NAMALWA (cell line): Measurements from ENCODE around the gene GCDH.
"Not testable (repeated sequence)": the region's sequence is repeated elsewhere in the genome, so short reads cannot be mapped to it uniquely, and the experiment has no call there.

Experiments
- DNase-seq: peaks from one replicate; pipeline ENCODE4 v3.0.0-alpha.2; 2015; ENCODE audit warnings: low spot score

GCDH gene

DNA sequence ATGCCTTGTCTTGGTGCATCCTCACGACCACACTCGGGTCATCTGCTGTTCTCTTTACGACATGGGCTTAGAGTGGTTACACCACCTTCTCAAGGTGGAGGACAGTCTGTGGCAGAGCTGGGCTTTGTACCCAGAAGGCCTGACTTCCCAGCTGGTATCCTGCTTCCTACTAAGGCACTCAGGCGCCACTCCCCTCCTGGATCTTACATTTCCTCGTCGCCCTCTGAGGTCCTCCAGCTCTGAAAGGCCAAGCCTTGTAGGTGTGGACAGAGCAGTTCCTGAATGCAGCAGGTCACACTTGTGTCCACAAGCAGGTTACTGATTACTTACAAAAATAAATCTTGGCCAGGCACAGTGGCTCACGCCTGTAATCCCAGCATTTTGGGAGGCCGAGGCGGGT, 16.2 kb downstream of the GCDH start:
- no peak for DNase-seq

DNA sequence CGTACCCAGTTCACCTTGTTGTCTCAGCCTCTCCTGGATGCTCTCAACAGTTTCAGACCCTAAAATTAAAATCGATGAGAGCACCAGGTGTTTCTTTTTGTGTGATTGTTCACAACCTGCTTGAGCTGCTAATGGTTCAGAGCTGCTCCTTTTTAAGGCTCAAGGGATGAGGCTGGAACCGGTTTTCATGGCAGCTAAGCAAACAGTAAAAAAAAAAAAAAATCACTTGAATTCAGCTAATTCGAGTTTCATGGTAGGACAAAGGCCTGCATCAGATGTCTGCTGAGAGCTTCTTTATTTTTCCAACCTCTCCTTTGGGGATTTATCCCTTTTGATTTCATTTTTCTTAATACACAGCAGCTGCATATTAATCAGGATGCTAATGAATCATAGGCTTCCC, 21.6 kb downstream of the GCDH start:
- no peak for DNase-seq

DNA sequence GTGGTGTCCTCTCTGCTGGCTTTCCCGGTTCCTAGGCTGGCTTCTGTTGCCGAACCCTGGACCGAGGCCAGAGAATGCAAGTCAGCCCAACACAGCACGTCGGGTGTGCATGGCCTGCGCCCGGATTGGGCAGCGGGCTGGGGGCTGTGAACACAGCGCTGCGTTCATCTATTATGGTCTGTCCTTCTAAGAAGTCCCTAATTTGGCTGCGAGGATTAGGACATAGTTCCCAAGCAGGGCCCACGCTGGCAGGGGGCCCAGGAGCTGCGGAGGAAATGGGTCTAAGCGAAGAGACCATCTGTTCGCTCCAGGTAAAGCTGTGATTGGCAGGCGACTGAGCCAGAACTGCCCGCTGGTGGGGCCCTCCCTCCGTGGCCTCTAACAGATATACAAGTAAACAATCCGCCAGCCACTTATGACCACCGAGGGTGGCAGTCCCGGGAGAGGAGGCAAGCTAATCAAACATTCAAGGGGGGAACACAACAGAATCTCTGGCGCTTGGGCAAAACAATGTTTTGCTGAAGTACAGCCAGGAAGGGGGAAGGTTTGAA, 22.1 kb downstream of the GCDH start:
- no peak for DNase-seq

DNA sequence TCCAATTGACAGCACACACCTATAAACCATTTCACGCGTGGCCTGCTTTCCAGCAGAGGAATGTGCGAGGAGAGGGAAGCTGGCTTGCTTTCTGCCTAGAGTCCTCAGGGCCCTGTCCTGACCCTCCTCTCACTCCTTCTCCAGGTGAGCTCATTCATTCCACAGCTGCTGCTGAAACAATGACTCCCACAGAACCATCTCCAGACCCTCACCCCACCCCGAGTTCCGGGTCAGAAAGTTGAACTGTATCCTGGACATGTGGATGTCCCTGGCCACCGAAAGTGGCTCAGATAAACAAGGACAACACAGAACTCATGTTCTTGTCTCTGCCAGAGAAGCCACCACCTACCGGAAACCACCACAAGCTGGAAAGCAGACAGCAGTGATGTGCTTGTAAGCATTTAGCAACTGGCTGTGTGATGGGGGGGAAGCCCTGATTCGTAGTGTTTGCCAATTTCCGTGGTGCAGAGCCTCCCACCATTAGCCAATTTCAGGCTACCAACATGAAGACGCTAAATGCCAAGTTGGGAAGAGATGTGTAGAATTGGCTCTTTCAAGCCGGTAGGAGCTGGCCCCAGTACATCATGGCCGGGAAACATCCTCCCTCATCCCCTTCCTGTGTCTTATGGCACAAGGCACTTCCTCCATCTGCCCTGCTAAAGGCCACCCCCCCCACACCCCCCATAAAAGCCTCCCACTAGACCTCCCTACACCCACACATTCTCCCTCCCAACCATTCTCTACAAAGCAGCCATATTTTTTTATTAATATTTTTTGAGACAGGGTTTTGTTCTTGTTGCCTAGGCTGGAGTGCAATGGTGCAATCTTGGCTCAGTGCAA, 23.1 kb downstream of the GCDH start:
- no peak for DNase-seq

DNA sequence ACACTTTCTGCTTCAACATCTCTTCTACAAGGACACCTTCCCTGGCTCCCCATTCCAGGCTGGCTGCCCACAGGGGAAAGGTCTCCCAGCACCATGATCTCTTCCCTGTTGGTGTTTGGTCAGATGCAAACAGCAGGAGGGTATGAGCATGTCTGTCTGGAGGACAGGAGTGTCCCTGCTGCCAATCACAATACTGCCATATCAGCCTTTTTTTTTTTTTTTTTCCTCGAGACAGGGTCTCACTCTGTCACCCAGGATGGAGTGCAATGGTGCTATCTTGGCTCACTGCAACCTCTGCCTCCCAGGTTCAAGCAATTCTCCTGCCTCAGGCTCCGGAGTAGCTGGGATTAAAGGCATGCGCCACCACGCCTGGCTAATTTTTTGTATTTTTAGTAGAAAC, 24.9 kb downstream of the GCDH start:
- DNase-seq: not testable (repeated sequence)

DNA sequence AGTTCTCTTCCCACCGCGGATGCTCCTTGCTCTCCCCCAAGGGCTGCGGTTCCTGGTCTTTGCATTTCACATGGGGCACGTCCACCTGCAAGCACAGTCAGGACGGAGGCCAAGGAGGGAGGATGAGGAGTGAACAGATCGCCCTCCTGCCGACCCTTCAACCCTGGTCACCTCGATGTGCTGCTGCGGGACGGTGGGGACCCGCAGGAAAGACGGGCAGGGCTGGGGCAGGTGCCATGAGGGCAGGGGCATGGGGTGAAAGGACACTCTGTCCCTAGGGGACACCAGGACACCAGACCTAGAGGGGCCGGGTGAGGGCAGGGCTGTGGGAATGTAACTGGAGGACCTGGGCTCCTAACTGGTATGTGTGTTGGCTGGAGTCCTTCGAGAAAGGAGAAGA, 27.3 kb downstream of the GCDH start:
- no peak for DNase-seq

DNA sequence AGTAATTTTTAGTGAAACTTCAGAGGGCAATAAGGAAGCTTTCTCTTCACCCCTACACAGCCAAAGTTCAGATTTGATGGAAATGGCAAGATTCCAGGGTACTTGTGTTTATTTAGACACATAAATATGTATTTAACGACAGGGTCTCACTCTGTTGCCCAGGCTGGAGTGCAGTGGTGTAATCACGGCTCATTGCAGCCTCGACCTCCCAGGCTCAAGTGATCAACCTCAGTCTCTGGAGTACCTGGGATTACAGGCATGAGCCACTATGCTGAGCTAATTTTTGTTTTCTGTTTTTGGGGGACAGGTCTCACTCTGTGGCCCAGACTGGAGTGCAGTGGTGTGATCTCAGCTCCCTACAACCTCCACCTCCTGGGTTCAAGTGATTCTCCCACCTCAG, 30.1 kb downstream of the GCDH start:
- no peak for DNase-seq

DNA sequence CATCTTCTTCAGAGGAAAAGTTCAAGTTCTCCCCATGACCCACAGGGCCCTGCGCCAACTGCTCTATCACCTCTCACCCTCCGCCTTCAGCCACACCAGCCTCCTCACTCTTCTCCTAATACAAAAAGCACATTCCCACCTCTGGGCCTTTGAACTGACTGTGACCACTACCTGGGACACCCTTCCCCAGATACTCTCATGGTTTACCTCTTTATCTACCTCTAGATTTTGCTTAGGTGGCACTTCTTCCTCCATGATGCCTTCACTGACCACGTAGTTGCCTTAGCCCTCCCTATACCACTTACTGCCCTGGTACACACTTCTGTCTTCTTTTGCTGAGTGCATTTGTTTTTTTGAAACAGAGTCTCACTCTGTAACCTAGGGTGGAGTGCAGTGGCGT, 32.0 kb downstream of the GCDH start:
- no peak for DNase-seq

DNA sequence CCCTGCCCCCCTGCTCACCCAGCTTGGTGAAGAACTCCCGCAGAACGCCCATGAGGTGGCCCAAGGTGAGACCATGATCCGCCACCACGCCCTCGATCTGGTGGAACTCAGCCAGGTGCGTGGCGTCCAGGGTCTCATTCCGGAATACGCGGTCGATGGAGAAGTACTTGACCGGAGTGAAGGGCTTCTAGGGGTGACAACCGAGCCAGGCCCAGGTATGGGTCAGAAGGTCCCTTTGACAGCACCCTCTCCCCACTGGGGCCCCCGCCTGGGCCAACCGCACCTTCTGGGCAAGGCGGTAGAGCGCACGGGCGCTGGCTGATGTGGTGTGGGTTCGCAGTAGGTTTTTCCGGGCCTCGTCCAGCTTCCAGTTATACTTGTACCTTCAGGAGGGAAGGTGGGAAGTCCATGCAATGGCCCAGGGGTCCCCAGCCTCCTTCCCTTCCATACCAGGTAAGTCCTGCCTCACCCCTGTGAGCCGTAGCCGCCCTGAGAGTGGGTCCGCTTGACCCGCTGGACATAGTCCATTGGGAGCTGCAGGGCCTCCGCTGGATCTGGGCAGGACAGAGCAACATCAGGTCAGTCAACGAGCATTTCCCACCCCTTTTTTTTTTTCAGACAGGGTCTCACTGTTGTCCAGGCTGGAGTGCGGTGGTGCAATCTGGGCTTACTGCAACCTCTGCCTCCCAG, 33.8 kb downstream of the GCDH start:
- no peak for DNase-seq

DNA sequence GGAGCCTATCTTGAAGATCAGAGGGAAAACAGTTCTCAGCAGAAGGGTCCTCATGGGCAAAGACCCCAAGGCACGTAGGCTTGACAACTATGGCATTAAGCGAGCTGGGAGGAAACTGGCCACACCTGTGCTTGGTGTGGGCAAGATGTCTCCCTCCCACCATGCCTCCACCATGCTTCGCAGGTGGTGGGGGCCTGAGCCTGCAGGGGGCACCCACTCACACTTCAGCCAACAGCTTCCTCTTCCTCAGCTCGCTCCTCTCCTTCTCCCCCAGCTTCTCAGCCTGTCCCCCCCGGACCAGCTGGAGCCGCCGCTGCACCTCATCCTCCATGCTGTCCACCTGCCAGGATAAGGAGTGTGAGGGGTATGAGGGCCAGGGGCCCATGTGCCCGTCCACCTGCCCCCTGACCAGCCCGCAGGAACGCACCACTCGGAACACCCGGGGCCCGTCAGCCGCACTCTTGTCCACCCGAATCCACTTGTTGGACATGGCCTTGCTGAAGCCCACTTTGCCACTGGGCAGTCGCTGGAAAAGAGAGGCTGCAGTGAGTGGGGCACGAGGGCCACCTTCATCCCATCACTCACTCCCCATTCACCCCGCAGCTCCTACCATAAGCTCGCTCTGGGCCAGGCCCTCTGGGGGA, 39.2 kb downstream of the GCDH start:
- no peak for DNase-seq

DNA sequence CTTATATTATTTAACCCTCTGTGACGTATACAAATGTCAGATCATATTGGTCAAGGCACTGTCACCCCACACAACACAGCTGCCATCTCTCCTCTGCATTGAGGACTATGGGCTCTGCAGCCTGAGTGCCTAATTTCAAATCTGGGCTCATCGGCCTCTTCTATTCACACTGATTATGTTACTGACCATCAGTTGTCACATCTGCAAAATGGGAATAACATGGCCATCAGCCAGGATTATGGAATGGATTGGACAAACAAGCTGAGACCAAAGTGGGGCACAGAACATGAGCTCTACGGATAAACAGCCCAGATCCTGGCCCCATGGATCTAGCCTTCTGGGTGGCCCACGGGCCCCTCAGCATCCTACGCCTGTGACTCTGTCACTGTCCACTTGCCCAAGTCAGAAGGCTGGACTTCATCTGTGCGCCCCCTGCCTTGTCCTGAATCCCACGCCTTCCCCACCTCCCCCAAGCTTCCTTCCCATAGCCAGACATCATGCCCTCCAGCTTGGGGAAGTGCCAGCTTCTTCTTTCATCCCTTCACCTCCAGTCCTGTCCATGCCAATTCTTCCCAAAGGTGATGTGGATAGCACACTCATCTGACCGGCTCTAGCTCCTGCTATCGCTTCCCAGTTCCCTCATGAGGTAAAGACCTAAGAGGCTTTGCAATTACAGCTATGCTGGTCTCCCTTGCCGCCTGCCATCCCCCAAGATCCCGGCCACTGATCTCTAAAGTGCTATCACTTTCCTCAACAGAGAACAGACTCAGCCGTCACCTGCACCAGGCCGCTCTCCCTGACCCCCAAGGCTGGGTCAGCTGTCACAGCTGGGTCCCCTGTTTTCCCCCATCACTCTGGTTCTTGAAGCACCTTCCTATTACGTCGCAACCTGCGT, 41.7 kb downstream of the GCDH start:
- no peak for DNase-seq

DNA sequence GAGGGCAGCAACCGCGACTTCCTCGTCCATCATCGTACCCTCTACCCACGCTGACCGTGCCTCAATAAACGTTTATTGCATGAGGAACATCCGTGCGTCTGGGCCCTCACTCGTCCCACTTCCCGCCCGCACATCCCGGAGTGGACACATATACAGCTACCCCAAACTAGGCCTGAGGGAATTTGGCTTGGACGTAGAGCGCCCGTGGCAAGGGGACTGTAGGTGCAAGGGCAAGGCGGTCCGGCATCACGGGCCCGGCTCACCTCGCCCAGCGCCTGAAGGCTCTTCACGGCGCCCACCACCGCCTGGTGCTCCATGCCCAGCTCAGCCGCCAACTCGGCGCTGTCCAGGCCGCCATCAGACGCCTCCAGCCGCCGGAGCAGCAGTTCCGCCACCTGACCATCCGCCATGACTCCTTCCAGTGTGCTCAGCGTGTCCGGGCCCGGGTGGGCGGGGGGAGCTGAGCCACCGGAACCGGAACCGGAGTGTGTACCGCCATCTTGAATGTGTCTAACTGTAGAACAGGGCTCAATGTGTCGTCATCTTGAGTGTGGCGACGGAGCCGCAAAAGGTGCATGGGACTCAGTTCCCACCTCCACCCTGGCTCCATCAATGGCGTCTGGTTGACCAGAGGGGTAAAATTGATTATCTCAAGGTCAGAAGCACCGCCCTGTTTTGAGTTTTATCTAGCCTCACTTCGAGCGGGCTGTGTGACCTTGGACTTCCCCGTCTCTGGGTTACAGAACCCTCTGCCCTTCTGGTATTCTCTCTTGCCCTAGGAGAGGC, 42.5 kb downstream of the GCDH start, which contains the start of gene FARSA:
FARSA (minus strand) TSS at position 425 of the 786 bp plus-strand sequence; CDS start at position 410, 15 bp downstream.
- DNase-seq: peak; percentile 93

DNA sequence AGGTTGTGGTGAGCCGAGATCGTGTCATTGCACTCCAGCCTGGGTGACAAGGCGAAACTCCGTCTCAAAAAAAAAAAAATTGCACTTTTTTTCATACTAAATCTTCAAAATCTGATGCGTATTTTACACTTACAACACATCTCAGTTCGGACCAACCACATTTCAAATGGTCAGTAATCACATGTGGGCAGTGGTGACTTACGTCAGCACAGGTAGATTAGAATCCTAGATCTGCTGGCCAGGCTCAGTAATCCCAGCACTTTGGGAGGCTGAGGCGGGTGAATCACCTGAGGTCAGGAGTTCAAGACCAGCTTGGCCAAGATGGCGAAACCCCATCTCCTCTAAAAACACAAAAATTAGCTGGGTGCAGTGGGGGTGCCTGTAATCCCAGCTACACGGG, 44.1 kb downstream of the GCDH start:
- no peak for DNase-seq

DNA sequence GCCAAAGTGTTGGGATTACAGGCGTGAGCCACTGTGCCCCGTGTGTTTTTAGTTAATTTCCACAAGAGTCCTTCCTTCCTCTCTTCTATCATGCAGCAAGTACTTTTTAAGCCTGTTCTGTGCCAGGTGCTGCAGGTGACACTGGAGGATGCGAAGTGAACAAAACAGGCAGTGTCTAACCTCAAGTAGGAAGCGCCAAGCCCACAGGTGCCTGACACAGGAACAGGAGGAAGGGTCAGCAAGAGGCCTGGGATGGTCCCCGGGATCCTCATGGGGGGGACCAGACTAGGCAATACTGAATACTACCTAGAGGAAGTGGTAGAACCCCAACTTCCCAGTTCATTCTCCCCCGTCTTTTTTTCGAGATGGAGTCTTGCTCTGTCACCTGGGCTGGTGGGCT, 45.6 kb downstream of the GCDH start:
- DNase-seq: peak; percentile 46

DNA sequence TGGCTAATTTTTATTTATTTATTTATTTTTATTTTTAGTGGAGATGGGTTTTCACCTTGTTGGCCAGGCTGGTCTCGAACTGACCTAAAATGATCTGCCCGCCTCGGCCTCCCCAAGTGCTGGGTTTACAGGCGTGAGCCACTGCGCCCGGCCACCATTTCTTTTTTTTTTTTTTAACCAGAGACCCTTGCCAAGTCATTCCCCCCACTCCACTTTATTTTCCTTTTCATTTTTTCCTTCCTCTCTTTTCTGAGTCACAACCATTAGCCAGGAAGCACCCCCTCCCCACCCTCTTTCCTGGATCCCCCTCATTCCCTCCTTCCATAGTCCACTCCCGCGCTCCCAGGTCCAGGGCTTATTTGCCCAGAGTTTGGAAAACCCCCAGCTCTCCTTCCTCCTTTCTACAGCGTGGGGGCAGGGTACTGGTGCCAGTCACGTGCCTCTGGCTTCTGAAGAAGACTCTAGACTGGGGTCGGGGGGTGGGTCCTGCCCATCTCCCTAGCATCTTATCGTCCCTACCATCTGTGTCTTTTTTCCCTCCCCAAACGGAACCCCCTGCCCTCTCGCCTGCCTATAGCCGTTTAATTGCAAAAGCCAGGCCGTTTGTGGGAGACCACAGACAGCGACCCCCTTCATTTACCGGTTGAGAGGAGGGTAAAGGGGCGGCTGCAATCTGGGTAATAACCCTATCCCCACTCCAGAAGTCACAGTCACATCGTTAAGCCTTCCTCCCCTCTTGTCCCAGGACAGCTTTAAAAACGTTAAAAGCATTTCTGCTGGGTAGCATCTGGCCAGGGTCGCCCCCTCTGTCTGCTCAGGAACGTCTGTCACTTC, 46.4 kb downstream of the GCDH start:
- DNase-seq: no peak

DNA sequence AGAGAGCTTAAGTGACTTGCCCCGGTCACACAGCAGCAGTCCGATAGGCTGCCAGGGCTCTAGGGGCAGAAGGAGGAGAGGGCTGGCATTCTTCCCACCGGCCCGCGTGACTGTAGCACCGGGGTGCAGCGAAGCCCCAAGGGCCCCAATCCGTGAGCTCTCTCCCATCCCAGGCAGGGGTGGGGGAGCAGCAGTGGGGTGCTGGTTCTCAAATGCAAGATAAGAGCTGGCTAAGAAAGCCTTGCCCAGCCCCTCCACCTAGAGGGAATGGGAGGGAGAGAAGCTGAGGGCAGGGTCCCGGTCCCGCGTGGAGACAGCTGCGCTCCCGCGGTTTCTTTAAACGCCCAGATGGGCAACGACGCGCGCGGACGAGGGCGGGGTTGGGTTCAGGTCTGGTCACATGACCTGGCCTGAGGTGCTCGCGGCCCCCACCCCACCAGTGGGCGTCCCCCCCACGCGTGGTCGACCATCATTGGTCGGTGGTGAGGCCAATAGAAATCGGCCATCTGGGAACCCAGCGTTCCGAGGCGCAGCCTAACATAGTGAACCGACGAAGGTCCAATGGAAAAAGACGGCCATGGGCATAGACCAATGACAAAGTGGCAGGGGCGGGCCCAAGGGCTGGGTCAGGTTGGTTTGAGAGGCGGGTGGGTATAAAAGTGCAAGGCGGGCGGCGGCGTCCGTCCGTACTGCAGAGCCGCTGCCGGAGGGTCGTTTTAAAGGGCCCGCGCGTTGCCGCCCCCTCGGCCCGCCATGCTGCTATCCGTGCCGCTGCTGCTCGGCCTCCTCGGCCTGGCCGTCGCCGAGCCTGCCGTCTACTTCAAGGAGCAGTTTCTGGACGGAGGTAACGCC, 47.2 kb downstream of the GCDH start, which contains the start of gene CALR:
CALR (plus strand) TSS at position 683 of the 852 bp plus-strand sequence; CDS start at position 754, 71 bp downstream.
- peak; percentile 99 for DNase-seq

DNA sequence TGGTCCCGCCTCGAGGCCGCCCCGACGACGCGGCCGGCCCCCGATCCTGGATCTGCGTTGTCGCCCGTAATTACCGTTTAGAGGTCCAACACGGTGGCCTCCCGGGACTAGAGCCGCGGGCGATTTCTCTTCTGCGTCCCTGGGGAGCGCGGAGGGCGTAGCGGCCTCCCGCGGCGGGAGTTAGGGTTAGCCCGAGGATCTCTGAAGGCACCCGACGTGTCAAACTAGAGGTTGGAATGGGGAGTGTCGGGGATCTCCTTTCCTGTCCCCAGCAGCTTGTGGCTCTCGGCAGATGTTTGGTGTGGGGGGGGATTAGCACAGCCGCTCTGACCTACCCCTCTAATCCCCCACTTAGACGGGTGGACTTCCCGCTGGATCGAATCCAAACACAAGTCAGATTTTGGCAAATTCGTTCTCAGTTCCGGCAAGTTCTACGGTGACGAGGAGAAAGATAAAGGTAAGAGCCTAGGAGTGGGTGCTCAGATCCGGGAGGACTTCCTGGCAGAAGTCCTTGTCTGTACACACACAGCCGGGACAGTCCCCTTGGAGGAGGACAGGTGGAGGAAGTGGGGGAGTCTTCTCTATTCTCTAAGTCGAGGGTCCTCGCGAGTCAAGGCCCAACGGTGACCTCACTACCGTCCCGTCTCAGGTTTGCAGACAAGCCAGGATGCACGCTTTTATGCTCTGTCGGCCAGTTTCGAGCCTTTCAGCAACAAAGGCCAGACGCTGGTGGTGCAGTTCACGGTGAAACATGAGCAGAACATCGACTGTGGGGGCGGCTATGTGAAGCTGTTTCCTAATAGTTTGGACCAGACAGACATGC, 48.0 kb downstream of the GCDH start:
- DNase-seq: peak; percentile 67

DNA sequence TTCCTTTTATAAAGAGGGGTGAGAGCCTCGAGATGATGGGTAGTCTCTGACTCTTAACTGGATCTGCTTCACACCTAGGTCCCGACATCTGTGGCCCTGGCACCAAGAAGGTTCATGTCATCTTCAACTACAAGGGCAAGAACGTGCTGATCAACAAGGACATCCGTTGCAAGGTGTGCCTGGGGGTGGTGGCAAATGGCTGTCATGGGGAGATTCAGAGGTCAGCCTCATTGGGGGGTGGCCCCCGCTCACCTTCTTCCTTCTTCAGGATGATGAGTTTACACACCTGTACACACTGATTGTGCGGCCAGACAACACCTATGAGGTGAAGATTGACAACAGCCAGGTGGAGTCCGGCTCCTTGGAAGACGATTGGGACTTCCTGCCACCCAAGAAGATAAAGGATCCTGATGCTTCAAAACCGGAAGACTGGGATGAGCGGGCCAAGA, 49.0 kb downstream of the GCDH start:
- no peak for DNase-seq
